Measurements from ENCODE around the gene CLEC11A.
"Not testable (repeated sequence)": the region's sequence is repeated elsewhere in the genome, so short reads cannot be mapped to it uniquely, and the experiment has no call there.

Gene CLEC11A

DNA sequence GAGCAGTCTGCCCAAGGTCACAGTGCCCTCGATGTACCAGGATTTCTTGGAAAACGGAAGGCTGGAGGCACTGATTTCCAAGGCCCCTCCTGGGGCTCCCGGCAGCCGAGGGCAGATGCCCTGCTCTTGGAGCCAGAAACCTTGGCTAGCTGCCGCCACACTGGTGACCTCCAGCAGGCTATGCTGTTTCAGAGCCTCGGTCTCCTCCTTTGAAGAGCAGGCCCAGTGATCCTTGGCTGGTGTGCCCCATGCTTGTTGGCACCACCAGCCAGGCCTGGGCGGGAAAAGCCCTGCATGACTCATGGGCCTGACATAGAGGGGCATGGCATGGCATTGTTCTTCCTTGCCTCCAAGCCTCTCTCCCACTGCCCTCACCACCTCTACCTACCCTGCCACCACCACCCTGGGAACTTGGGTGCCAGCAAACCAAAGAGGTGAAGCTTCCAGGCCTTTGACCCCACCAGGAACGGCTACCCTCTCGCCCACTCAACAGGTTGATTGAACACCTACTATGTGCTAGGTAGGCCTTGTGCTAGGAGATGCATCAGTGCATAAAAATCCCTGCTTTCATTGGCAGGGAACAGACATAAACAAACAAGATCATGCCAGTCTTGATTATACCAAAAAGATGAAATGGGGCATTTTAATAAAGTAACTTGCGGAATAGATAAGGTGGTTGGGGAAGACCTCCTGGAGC, 1.6 kb upstream of the CLEC11A start:
- no peak for DNase-seq (ENCODE audit: low read depth in 2 of 3, low spot score in 1 of 3)

DNA sequence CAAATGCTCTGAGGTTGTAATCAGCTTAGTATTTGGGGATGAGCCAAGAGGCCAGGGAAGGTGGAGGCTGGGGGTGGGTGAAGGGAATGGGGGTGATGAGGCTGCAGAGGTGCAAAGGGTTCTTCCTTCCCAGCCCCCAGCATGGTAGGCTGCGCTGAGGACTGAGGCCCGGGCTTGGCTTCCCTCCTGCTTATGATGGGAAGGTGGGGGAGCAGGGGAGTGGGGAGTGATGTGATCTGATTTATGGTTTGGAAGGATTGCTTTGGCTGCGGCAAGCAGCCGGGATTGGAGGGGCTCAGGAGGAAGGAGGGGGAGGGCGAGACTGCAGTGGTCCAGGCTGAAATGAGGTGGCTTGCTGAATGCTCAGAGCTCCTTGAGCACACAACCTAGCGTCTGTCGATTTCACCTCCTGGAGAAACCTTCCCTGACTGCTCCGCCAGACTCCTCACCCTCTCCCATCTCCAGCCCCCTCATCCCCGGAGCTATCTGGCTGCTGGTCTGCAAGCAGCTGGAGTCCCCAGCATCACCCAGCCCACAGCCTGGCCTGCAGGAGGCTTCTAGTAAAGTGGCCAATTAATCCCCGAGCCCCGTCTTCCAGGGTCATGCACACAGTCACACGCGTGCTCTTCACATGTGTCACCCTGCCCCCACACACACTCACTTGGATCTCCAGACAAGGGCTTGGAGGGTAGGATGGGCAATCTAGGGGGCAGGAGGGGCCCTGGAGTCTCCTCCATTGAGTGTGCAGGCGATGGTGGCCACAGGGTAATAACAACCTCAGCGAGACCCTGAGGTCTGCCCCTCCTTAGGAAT, 757 bp upstream of the CLEC11A start:
- DNase-seq (ENCODE audit: low read depth in 2 of 3, low spot score in 1 of 3) = no peak

GRCh38 chr19:50723735-50724521, 764 bp downstream of the CLEC11A start:
- no peak for DNase-seq (ENCODE audit: low read depth in 2 of 3, low spot score in 1 of 3)

DNA sequence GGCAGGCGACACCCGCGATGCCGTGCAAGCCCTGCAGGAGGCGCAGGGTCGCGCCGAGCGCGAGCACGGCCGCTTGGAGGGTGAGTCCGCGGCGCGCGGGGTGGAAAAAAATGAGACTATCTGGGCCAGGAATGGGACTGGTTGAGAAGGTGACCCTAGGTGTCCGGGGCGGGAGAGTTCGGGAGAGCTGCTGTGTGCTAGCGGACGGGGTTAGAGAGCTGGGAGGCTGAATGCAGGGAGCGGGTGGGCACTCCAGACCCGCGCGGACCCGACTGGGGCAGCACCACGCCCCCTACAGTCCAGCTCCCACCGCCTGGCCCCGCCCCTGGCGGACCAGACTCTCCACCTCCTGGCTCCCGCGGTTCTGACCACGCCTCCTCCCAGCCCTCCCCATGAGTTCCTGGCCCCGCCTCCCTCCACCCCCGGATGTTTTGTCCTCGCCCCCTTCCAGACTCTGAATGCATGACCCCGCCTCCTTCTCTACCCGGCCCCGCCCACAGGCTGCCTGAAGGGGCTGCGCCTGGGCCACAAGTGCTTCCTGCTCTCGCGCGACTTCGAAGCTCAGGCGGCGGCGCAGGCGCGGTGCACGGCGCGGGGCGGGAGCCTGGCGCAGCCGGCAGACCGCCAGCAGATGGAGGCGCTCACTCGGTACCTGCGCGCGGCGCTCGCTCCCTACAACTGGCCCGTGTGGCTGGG, 1.5 kb downstream of the CLEC11A start:
- DNase-seq (ENCODE audit: low read depth in 2 of 3, low spot score in 1 of 3) = peak; percentile 94 to 98 (median 96)

- DNase-seq (ENCODE audit: low read depth in 2 of 3, low spot score in 1 of 3) = no peak
These were observed 2.2 kb downstream of the CLEC11A start for GRCh38 chr19:50725218-50725910.

DNA sequence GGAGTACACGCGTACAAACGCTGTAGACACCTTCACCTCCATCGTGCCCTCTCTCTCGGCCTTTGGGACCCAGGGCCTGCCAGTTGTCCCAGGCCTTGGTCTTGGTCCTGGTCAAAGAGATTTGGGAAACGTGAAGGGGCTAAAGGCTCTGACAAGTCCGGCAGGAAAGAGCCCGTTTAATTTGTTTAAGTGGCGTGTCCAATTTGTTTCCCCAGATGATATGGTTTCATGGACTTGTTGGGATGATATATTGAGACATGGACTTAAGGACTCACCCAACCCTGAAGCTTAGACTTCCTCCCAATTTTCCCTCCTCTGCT, 2.7 kb downstream of the CLEC11A start:
- no peak for DNase-seq (ENCODE audit: low read depth in 2 of 3, low spot score in 1 of 3)

- DNase-seq (ENCODE audit: low read depth in 2 of 3, low spot score in 1 of 3) = peak; percentile 67 to 87 (median 70)
These were observed 5.0 kb downstream of the CLEC11A start for GRCh38 chr19:50728084-50728737.

DNA sequence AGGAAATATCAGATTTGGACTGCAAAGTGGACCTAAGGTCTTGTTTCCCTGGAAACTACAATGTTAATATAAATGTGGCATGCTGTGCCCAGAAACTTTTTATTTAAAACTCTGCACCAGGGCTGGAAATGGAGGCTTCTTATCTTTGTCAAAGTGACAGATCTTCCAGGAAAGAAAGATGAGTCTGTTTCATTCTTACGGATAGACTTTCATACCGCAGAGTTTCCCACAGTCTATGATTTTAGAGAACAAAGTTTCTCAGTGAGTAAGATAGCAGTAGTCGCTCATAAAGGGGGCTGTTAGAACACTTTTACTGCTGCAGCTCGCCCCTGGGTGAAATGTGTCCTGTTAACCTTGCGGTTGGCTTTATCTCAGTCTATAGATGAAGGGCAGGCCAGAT, 6.7 kb downstream of the CLEC11A start:
- DNase-seq (ENCODE audit: low read depth in 2 of 3, low spot score in 1 of 3) = no peak

DNA sequence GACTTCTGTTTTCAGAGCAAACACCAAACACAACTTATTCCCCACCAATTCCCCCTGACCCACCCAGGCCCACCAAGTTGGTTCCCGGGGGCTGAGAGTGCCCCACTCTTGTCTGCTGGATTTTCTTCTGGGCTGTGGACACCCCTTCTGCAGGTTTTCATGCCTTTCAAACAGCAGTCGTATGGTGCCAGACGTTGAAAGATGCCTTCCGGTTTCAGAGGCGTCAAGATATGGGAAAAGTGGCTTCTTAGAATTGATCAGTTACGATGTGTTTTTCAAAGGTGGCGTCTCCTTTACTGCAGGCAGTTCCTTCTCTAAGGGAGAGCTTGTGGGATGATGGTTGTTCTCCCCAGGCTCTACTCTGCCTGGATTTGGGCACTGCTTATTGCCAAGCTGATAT, 12.7 kb downstream of the CLEC11A start:
- no peak for DNase-seq (ENCODE audit: low read depth in 2 of 3, low spot score in 1 of 3)

- no peak for DNase-seq (ENCODE audit: low read depth in 2 of 3, low spot score in 1 of 3)
These were observed 13.2 kb downstream of the CLEC11A start for GRCh38 chr19:50736338-50736737.

DNA sequence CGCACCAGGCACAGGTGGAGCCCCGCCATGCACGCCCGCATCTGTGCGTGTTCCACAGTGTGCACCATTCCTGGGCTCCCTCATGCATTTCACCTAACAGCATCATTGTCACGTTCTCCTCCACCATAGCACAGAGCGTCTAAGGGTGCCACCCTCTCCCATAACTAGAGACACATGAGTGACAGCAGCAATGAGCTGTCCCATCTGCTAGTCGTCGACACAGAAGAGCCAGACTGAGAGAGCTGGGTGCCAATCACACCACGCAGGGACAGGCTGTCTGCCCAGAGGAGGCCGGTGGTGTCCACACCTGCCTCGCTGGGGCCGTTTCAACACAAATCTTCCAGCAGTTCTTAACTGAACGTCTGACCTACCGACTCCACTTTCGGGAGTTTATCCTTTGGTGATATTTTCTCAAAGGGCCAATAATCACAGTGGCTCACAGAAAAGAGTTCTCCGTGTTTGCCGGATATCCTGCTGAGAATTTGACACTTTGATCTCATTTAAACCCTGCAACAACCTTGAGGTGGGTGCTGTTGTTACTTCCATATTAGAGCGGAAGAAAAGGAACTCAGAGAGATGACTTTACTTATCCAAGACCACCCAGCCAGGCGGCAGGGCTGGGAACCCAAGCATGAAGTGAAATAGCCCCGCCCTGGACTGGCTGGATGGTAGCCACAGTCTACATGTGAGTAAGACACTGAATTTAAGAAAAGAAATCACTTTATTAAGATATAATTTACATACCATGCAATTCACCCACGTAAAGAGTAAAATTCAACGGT, 16.2 kb downstream of the CLEC11A start:
- no peak for DNase-seq (ENCODE audit: low read depth in 2 of 3, low spot score in 1 of 3)

- no peak for DNase-seq (ENCODE audit: low read depth in 2 of 3, low spot score in 1 of 3)
These were observed 16.8 kb downstream of the CLEC11A start for GRCh38 chr19:50739914-50740426.

GRCh38 chr19:50741179-50741933, 18.2 kb downstream of the CLEC11A start:
- DNase-seq (ENCODE audit: low read depth in 2 of 3, low spot score in 1 of 3) = no peak

- no peak for DNase-seq (ENCODE audit: low read depth in 2 of 3, low spot score in 1 of 3)
These were observed 20.4 kb downstream of the CLEC11A start for GRCh38 chr19:50743537-50743936.

GRCh38 chr19:50745221-50745620, 22.1 kb downstream of the CLEC11A start:
- no peak for DNase-seq (ENCODE audit: low read depth in 2 of 3, low spot score in 1 of 3)

DNA sequence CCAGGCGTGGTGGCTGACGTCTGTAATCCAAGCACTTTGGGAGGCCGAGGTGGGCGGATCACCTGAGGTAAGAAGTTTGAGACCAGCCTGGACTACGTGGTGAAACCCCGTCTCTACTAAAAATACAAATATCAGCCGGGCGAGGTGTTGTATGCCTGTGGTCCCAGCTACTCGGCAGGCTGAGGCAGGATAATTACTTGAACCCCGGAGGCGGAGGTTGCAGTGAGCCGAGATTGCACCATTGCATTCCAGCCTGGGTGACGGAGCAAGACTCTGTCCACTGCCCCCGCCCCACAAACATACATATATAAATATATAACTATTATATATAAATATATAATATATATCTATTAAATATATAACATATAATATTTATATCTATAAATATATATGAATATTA, 24.0 kb downstream of the CLEC11A start:
- DNase-seq (ENCODE audit: low read depth in 2 of 3, low spot score in 1 of 3) = not testable (repeated sequence)

DNA sequence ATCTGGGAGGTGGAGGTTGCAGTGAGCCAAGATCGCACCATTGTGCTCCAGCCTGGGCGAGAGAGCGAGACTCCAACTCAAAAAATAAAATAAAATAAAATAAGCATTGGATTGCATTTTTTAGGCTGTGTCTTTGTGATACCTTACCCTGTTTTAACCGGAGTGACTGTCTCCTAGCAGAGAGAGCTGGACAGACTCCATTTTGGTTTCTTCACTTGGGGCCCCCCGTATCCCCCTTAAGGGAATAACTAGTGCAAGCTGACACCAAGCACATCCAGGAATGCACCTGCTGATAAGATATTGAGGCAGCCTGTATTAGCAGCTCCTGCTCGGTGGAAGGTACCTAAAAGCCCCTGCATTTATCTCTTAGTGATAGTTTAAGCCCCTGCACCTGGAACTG, 26.3 kb downstream of the CLEC11A start:
- DNase-seq (ENCODE audit: low read depth in 2 of 3, low spot score in 1 of 3) = no peak

DNA sequence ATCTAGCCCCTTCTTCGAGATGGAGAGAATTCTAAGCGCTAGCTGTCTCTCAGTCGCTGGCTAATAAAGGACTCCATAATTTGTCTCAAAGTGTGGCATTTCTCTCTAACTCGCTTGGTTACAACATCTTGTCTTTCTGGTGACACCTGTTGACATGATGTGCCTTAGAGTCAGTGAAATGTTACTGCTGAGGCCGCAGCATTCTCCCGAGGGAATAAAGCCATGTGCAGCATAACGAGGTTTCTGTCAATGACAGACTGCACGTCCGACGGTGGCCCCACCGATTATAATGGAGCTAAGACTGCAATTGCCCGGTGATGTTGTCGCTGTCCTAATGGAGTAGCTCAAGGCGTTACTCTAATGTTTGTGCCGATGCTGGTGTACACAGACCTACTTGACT, 26.8 kb downstream of the CLEC11A start:
- DNase-seq (ENCODE audit: low read depth in 2 of 3, low spot score in 1 of 3) = no peak

- no peak for DNase-seq (ENCODE audit: low read depth in 2 of 3, low spot score in 1 of 3)
These were observed 30.7 kb downstream of the CLEC11A start for GRCh38 chr19:50753879-50754278.
